GM23338 (cell line): ENCODE measurements around the gene CENPV. TPM values are rescaled to one million over a fixed set of nuclear protein-coding genes. Genes with fewer than 3 reads are reported as not detected.

Source experiments
- ATAC-seq: fragments of 200-7000 bp; cut with Tn5 transposase; 3 replicates; pipeline ENCODE4 v1.9.1; 2020
- DNase-seq: peaks from one replicate; pipeline ENCODE4 v3.0.0-alpha.2; 2015; ENCODE audit warnings: low spot score
- H2AFZ ChIP-seq: fragments of 200-600 bp; sonication (generic); 2 replicates; pipeline ENCODE4 v1.8.0; 2016; ENCODE audit warnings: antibody characterized with exemption, mild to moderate bottlenecking, moderate library complexity
- H3F3A ChIP-seq: fragments of 200-600 bp; sonication (generic); replicated peaks from 2 replicates; pipeline ENCODE4 v1.8.0; 2017; ENCODE audit warnings: antibody characterized with exemption, mixed run types, low read depth
- H3K27ac ChIP-seq: fragments of 200-600 bp; sonication (generic); 2 replicates; pipeline ENCODE4 v1.6.1; 2016; ENCODE audit warnings: low read depth
- H3K27me3 ChIP-seq: fragments of 200-600 bp; sonication (generic); 2 replicates; pipeline ENCODE4 v1.8.0; 2016; ENCODE audit warnings: mild to moderate bottlenecking, mixed run types, moderate library complexity; ENCODE audit not compliant: insufficient read depth
- H3K36me3 ChIP-seq: fragments of 200-600 bp; sonication (generic); 2 replicates; pipeline ENCODE4 v1.8.0; 2016; ENCODE audit warnings: mild to moderate bottlenecking; ENCODE audit not compliant: insufficient read depth
- H3K4me1 ChIP-seq: fragments of 200-600 bp; sonication (generic); 2 replicates; pipeline ENCODE4 v1.8.0; 2016; ENCODE audit warnings: mild to moderate bottlenecking, moderate library complexity; ENCODE audit not compliant: insufficient read depth
- H3K4me2 ChIP-seq: fragments of 200-600 bp; sonication (generic); 2 replicates; pipeline ENCODE4 v1.7.1; 2017; ENCODE audit warnings: mixed run types
- H3K4me3 ChIP-seq: fragments of 200-600 bp; sonication (generic); 2 replicates; pipeline ENCODE4 v1.6.1; 2016; ENCODE audit warnings: mixed run types
- H3K79me2 ChIP-seq: fragments of 200-600 bp; sonication (generic); replicated peaks from 2 replicates; pipeline ENCODE4 v1.8.0; 2017; ENCODE audit warnings: mild to moderate bottlenecking; ENCODE audit not compliant: insufficient read depth
- H3K9me2 ChIP-seq: fragments of 200-600 bp; sonication (generic); 2 replicates; pipeline ENCODE4 v1.8.0; 2017; ENCODE audit not compliant: insufficient read depth
- H4K20me1 ChIP-seq: fragments of 200-600 bp; sonication (generic); replicated peaks from 2 replicates; pipeline ENCODE4 v1.8.0; 2017; ENCODE audit warnings: mild to moderate bottlenecking; ENCODE audit not compliant: insufficient read depth
- H3K27ac Mint-ChIP-seq: 2 replicates; pipeline ENCODE4 v1.8.0; 2020; ENCODE audit warnings: inconsistent platforms, mild to moderate bottlenecking, moderate library complexity, mixed read lengths
- H3K27me3 Mint-ChIP-seq: 3 replicates; pipeline ENCODE4 v1.8.0; 2022; ENCODE audit warnings: low read depth, mild to moderate bottlenecking, moderate library complexity, mixed read lengths, inconsistent platforms; ENCODE audit not compliant: insufficient read depth, poor library complexity
- H3K36me3 Mint-ChIP-seq: 3 replicates; pipeline ENCODE4 v1.8.0; 2021; ENCODE audit warnings: low read depth, mild to moderate bottlenecking, inconsistent platforms, moderate library complexity, mixed read lengths
- H3K4me1 Mint-ChIP-seq: 3 replicates; pipeline ENCODE4 v1.8.0; 2020; ENCODE audit warnings: mild to moderate bottlenecking, inconsistent platforms, mixed read lengths
- H3K4me3 Mint-ChIP-seq: 3 replicates; pipeline ENCODE4 v1.8.0; 2021; ENCODE audit warnings: moderate library complexity, mild to moderate bottlenecking, inconsistent platforms, mixed read lengths
- H3K9me3 Mint-ChIP-seq: 3 replicates; pipeline ENCODE4 v1.8.0; 2020; ENCODE audit warnings: moderate library complexity, mild to moderate bottlenecking, inconsistent platforms, mixed read lengths
- CREB1 ChIP-seq: fragments of 250-450 bp; sonication (Bioruptor Pico); IDR thresholded peaks from 2 replicates; pipeline ENCODE4 v1.5.0; 2020; ENCODE audit warnings: low read depth, mild to moderate bottlenecking, moderate library complexity
- JUNB ChIP-seq: IDR thresholded peaks from one replicate; pipeline ENCODE4 v1.6.1; 2016; ENCODE audit warnings: antibody characterized with exemption; ENCODE audit not compliant: unreplicated experiment
- POLR2AphosphoS5 ChIP-seq: IDR thresholded peaks from 2 replicates; pipeline ENCODE4 v1.6.1; 2016; ENCODE audit warnings: antibody characterized with exemption, low read depth
- REST ChIP-seq: IDR thresholded peaks from one replicate; pipeline ENCODE4 v1.6.1; 2018; ENCODE audit warnings: antibody characterized with exemption; ENCODE audit not compliant: unreplicated experiment
- ZNF331 ChIP-seq: fragments of 250-450 bp; sonication (Bioruptor Pico); IDR thresholded peaks from 2 replicates; pipeline ENCODE4 v1.5.0; 2020; ENCODE audit warnings: low read depth, mild to moderate bottlenecking, moderate library complexity
- polyA plus RNA-seq: library from polyadenylated mRNA; unstranded; fragments of >200 nt; fragmentation: Nextera tagmentation; extraction: Ambion mirVana; gene quantifications from 2 replicates; pipeline ENCODE4 v1.2.1, GENCODE V29; 2016
- total RNA-seq: library from RNA; depleted of rRNA; stranded (reverse); fragments of >200 nt; shearing (Covaris generic); gene quantifications from 2 replicates; pipeline ENCODE4 v1.2.3, GENCODE V29; 2014
- TF ChIP-seq, protein P1 (sequence below): IDR thresholded peaks from 2 replicates; pipeline ENCODE4 v1.6.1; 2016; ENCODE audit warnings: antibody characterized with exemption

Gene CENPV
- total and polyA plus RNA-seq, 2 experiments from 2014 or later = 139 to 300 TPM

GRCh38 chr17:16384557-16384956 lies 31.3 kb upstream of the CENPV start (continued):
- TF ChIP-seq, protein P1, sequence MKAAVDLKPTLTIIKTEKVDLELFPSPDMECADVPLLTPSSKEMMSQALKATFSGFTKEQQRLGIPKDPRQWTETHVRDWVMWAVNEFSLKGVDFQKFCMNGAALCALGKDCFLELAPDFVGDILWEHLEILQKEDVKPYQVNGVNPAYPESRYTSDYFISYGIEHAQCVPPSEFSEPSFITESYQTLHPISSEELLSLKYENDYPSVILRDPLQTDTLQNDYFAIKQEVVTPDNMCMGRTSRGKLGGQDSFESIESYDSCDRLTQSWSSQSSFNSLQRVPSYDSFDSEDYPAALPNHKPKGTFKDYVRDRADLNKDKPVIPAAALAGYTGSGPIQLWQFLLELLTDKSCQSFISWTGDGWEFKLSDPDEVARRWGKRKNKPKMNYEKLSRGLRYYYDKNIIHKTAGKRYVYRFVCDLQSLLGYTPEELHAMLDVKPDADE = no peak
- TF ChIP-seq ZNF331 = no peak

GRCh38 chr17:16383772-16384287 lies 30.6 kb upstream of the CENPV start:
- Histone ChIP-seq H3K4me3 (no peak overlapping the region), H3K4me1 (peaks cover 5% of the 10 kb centered on the region), H3K79me2 (peaks cover 23% of the 10 kb centered on the region), H3K27me3 (no peaks in the 10 kb centered on the region), H3K36me3 (peaks cover 11% of the 10 kb centered on the region; the same call in 1 of the 2 replicates), H3K9me2 (no peaks in the 10 kb centered on the region), H4K20me1 (peaks cover 3% of the 10 kb centered on the region; the same call in 1 of the 2 replicates), H3K4me2 (no peak overlapping the region), H3K27ac (0 out of 2 replicates have a peak overlapping the region, but pooled peaks have one; percentile 70), H3F3A (peaks cover 31% of the 10 kb centered on the region), H2AFZ (no peak overlapping the region)
- Mint-ChIP-seq H3K4me1 (peaks cover 33% of the 10 kb centered on the region), H3K4me3 (peak overlapping the region; percentile 42; the same call in 2 of the 3 replicates), H3K36me3 (peaks cover 41% of the 10 kb centered on the region), H3K27me3 (peaks cover 14% of the 10 kb centered on the region), H3K27ac (peak overlapping the region; percentile 45; the same call in 1 of the 2 replicates), H3K9me3 (no peaks in the 10 kb centered on the region; the same call in 2 of the 3 replicates)
- no peak for DNase-seq
- no peak for ATAC-seq
- TF ChIP-seq CREB1 (no peak), POLR2AphosphoS5 (0 out of 2 replicates have a peak, but pooled peaks have one; percentile 23), REST (no peak), JUNB (no peak)
- TF ChIP-seq, protein P1 = no peak

DNA sequence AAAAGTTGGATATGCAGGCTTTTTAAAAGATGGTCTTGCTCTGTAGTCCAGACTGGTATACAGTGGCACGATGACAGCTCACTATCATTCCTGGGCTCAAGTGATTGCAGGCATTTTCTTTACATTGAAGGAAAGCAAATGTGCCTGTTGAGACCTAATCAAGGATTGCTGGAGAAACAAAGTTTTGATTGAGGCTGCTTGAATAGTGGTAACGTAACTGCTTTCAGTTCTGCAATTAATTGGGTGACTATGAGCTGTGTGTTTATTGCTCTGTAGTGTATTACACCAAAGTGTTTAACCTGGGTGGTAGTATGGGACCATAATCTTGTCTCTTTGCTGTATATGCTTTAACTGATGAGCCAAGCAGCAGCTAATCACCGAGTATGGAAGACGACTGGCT lies 29.9 kb upstream of the CENPV start:
- H3K4me1 Mint-ChIP-seq = peaks cover 36% of the 10 kb centered on the region
- peaks cover 5% of the 10 kb centered on the region for H3K4me1 ChIP-seq
- H3K79me2 ChIP-seq = peaks cover 23% of the 10 kb centered on the region
- peaks cover 41% of the 10 kb centered on the region for H3K36me3 Mint-ChIP-seq
- H3K36me3 ChIP-seq = peaks cover 11% of the 10 kb centered on the region; the same call in 1 of the 2 replicates
- ATAC-seq (no peak), DNase-seq (no peak)
- H3K27me3 Mint-ChIP-seq = peaks cover 12% of the 10 kb centered on the region
- peaks cover 3% of the 10 kb centered on the region; the same call in 1 of the 2 replicates for H4K20me1 ChIP-seq
- no peaks in the 10 kb centered on the region for H3K9me2 ChIP-seq
- no peaks in the 10 kb centered on the region for H3K27me3 ChIP-seq
- peaks cover 31% of the 10 kb centered on the region for H3F3A ChIP-seq
- peak overlapping the region; percentile 42; the same call in 2 of the 3 replicates for H3K4me3 Mint-ChIP-seq
- no peak overlapping the region for H3K4me2 ChIP-seq
- H3K27ac Mint-ChIP-seq = peak overlapping the region; percentile 45; the same call in 1 of the 2 replicates
- H3K4me3 ChIP-seq = 0 out of 2 replicates have a peak overlapping the region, but pooled peaks have one; percentile 17
- no peak overlapping the region for H3K27ac ChIP-seq
- no peaks in the 10 kb centered on the region; the same call in 2 of the 3 replicates for H3K9me3 Mint-ChIP-seq
- H2AFZ ChIP-seq = no peak overlapping the region
- TF ChIP-seq JUNB (no peak), CREB1 (no peak), REST (no peak)
- TF ChIP-seq, protein P1 = no peak
